HepG2 (cell line): ENCODE measurements around the gene ETV6.

Source experiments
- CTCF ChIP-seq: sonication (generic); formaldehyde crosslinking; IDR thresholded peaks from 2 replicates; pipeline ENCODE4 v1.5.0; 2020; ENCODE audit warnings: mild to moderate bottlenecking, missing genetic modification reagents, moderate library complexity
- HNF1B ChIP-seq: sonication (generic); formaldehyde crosslinking; IDR thresholded peaks from 2 replicates; pipeline ENCODE4 v1.5.1; 2020; ENCODE audit warnings: mild to moderate bottlenecking, moderate library complexity, missing genetic modification reagents

GRCh38 chr12:11825278-11825677 is 175.8 kb downstream of the ETV6 start:
- no peak for TF ChIP-seq HNF1B (CRISPR knock-in tag)
- TF ChIP-seq CTCF = no peak
